Osteocyte (in vitro differentiated cells): ENCODE data around the gene DLG2. TPM values are rescaled to one million over a fixed set of nuclear protein-coding genes. Genes with fewer than 3 reads are reported as not detected.

ENCODE experiments used
- DNase-seq: peaks from one replicate; pipeline ENCODE4 v3.0.0; 2021; ENCODE audit warnings: mixed read lengths; ENCODE audit not compliant: unreplicated experiment; ENCODE audit errors: extremely low spot score
- H3K27ac Mint-ChIP-seq: one replicate; pipeline ENCODE4 v1.8.0; 2021; ENCODE audit warnings: mild to moderate bottlenecking, mixed read lengths; ENCODE audit not compliant: unreplicated experiment
- H3K27me3 Mint-ChIP-seq: one replicate; pipeline ENCODE4 v1.8.0; 2021; ENCODE audit warnings: mixed read lengths; ENCODE audit not compliant: unreplicated experiment
- H3K36me3 Mint-ChIP-seq: one replicate; pipeline ENCODE4 v1.8.0; 2021; ENCODE audit warnings: mixed read lengths; ENCODE audit not compliant: unreplicated experiment
- H3K4me1 Mint-ChIP-seq: one replicate; pipeline ENCODE4 v1.8.0; 2021; ENCODE audit warnings: mixed read lengths; ENCODE audit not compliant: unreplicated experiment
- H3K4me3 Mint-ChIP-seq: one replicate; pipeline ENCODE4 v1.8.0; 2021; ENCODE audit warnings: mild to moderate bottlenecking, moderate library complexity, mixed read lengths; ENCODE audit not compliant: unreplicated experiment
- H3K9me3 Mint-ChIP-seq: one replicate; pipeline ENCODE4 v1.8.0; 2021; ENCODE audit warnings: mixed read lengths; ENCODE audit not compliant: unreplicated experiment
- total RNA-seq: library from RNA; stranded (reverse); gene quantifications from 2 replicates; pipeline ENCODE4 v1.2.1, GENCODE V29; 2021
- TF ChIP-seq, protein P1 (sequence below): fragments of 200-600 bp; sonication (generic); IDR thresholded peaks from 2 replicates; pipeline ENCODE4 v1.5.0; 2021; ENCODE audit warnings: antibody characterized with exemption, mild to moderate bottlenecking, moderate library complexity

DLG2 gene
- total RNA-seq, 1 donor from 2014 or later, result 2.1 TPM

DNA sequence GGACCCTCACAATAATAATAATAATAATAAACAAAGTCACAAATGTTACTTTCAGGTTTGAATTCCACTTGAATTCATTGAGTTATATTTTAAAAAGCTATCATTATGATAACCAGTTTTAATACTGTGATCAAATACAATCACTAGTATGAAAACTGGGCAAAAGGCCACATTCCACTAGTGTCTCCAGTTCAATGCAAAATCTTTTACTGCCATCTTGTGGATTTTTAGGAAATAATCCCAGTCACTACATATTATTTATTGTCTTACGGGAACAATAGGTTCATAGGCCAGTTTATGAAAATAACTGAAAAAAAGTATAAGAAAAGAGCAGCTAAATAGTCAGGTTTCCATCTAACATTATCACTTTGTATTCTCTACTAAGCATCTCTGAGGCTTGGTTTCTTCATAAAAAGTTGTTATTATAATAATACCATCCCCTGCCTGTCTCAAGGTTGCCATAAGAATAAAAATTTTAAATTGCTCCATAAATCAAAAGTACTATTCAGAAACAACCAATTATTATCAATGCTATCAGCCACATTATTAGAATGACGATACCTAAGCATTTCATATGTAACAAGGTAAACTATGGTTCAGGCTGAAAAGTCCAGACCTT is 1807.1 kb downstream of the DLG2 start:
- TF ChIP-seq, protein P1, sequence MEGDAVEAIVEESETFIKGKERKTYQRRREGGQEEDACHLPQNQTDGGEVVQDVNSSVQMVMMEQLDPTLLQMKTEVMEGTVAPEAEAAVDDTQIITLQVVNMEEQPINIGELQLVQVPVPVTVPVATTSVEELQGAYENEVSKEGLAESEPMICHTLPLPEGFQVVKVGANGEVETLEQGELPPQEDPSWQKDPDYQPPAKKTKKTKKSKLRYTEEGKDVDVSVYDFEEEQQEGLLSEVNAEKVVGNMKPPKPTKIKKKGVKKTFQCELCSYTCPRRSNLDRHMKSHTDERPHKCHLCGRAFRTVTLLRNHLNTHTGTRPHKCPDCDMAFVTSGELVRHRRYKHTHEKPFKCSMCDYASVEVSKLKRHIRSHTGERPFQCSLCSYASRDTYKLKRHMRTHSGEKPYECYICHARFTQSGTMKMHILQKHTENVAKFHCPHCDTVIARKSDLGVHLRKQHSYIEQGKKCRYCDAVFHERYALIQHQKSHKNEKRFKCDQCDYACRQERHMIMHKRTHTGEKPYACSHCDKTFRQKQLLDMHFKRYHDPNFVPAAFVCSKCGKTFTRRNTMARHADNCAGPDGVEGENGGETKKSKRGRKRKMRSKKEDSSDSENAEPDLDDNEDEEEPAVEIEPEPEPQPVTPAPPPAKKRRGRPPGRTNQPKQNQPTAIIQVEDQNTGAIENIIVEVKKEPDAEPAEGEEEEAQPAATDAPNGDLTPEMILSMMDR, result peak; percentile 70
- Mint-ChIP-seq H3K4me1 (no peaks in the 10 kb centered on the region), H3K4me3 (no peak overlapping the region), H3K27me3 (peaks cover 6% of the 10 kb centered on the region), H3K9me3 (no peaks in the 10 kb centered on the region), H3K27ac (no peak overlapping the region), H3K36me3 (no peaks in the 10 kb centered on the region)
- no peak for DNase-seq

DNA sequence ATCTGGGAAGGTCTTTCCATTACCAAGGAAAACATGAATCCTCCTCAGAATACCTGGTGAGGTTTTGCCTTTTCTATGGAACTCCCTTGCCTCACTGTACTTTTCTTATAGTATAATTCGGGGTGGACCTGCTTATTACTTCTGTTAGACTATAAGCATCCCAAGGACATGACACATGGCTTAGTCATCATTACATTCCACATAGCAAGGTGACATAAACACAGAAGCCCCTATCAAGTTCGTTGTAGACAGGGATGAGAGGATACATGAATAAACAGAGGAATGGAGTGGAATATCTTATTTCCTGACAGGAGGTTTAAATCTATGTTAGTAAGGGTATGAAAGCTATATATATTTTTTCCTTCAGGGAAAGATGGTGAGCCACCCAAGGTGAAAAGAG is 1808.8 kb downstream of the DLG2 start:
- Mint-ChIP-seq H3K4me3 (no peak overlapping the region), H3K27ac (no peak overlapping the region), H3K4me1 (no peaks in the 10 kb centered on the region), H3K27me3 (peaks cover 11% of the 10 kb centered on the region), H3K36me3 (no peaks in the 10 kb centered on the region), H3K9me3 (no peaks in the 10 kb centered on the region)
- TF ChIP-seq, protein P1, result no peak
- DNase-seq, result no peak

GRCh38 chr11:83816572-83817187 is 1810.5 kb downstream of the DLG2 start:
- Mint-ChIP-seq H3K27ac (no peak overlapping the region), H3K4me3 (no peak overlapping the region), H3K4me1 (no peaks in the 10 kb centered on the region), H3K27me3 (peaks cover 25% of the 10 kb centered on the region), H3K9me3 (no peaks in the 10 kb centered on the region), H3K36me3 (no peaks in the 10 kb centered on the region)
- TF ChIP-seq, protein P1, result peak; percentile 65
- no peak for DNase-seq

- peaks cover 27% of the 10 kb centered on the region for H3K27me3 Mint-ChIP-seq
- no peaks in the 10 kb centered on the region for H3K4me1 Mint-ChIP-seq
- H3K36me3 Mint-ChIP-seq, result no peaks in the 10 kb centered on the region
- DNase-seq, result no peak
- H3K27ac Mint-ChIP-seq, result no peak overlapping the region
- H3K4me3 Mint-ChIP-seq, result no peak overlapping the region
- no peaks in the 10 kb centered on the region for H3K9me3 Mint-ChIP-seq
- TF ChIP-seq, protein P1, result no peak
These were observed 1811.4 kb downstream of the DLG2 start for GRCh38 chr11:83815736-83816135.

- Mint-ChIP-seq H3K9me3 (no peaks in the 10 kb centered on the region), H3K27ac (no peak overlapping the region), H3K4me1 (no peaks in the 10 kb centered on the region), H3K27me3 (peaks cover 42% of the 10 kb centered on the region), H3K4me3 (no peak overlapping the region), H3K36me3 (no peaks in the 10 kb centered on the region)
- TF ChIP-seq, protein P1, result no peak
- no peak for DNase-seq
These were observed 1813.8 kb downstream of the DLG2 start for GRCh38 chr11:83813296-83813695.
